Right cardiac atrium (tissue), 5 donors: Measurements from ENCODE around the gene FABP3. TPM values are rescaled to one million over a fixed set of nuclear protein-coding genes. Genes with fewer than 3 reads are reported as not detected.

Experiments
- ATAC-seq, 2 donors: fragments of 200-7000 bp; cut with Tn5 transposase; one replicate each; pipeline versions ENCODE4 v1.8.0 to v1.9.1; 2020; ENCODE audit warnings: moderate library complexity in 2 of 2, mild to moderate bottlenecking in 1 of 2
- DNase-seq, 3 donors: peaks; one replicate each; pipeline ENCODE4 v3.0.0-alpha.2; 2020
- H3K27ac ChIP-seq: one replicate; pipeline ENCODE4 v1.5.1; 2013; ENCODE audit warnings: mild to moderate bottlenecking, low read length, control low read depth, moderate library complexity
- H3K27me3 ChIP-seq: one replicate; pipeline ENCODE4 v1.6.1; 2013; ENCODE audit not compliant: control insufficient read depth, insufficient read depth
- H3K4me1 ChIP-seq: one replicate; pipeline ENCODE4 v1.6.1; 2013; ENCODE audit warnings: low read length; ENCODE audit not compliant: control insufficient read depth, insufficient read depth
- H3K4me3 ChIP-seq: one replicate; pipeline ENCODE4 v1.5.1; 2013; ENCODE audit warnings: low read length, control low read depth
- H3K9me3 ChIP-seq: one replicate; pipeline ENCODE4 v1.6.1; 2013; ENCODE audit warnings: low read length; ENCODE audit not compliant: control insufficient read depth
- WGBS: extraction: QIAGEN DNeasy Blood & Tissue Kit; methylation state at CpG from one replicate; pipeline ENCODE4 v1.1.7; 2013; 5-methylcytosine and 5-hydroxymethylcytosine counted together
- intact Hi-C, 4 donors: fragments of 100-400 bp; cut with DNase I; formaldehyde crosslinking; loops; one replicate each; pipeline versions ENCODE4 v1.11.0 to v1.14.0; 2022 to 2023
- polyA plus RNA-seq: library from polyadenylated mRNA; stranded (reverse); fragments of 200-250 nt; gene quantifications from one replicate; pipeline ENCODE4 v1.2.3, GENCODE V29; 2013
- total RNA-seq, 4 donors: library from RNA; stranded (reverse); fragmentation: NEBNext Ultra II Directional; extraction: Animal tissue kit (Norgen Biotek cat#: 25700); gene quantifications; one replicate each; pipeline ENCODE4 v1.2.1, GENCODE V29; 2021
- donor health status: healthy with polysubstance abuse.
- donor health status: DM: no; HTN: yes; CAD: no.
- donor health status: DM: no; HTN: no; CAD: no.
- donor health status: DM: no; HTN: yes; CAD: no; lungs with severe emphysema.
- donor health status: DM: yes; HTN: yes; CAD: no.

Gene FABP3
- total and polyA plus RNA-seq, 5 donors, result 2,322 to 6,193 (median 2,722) TPM

GRCh38 chr1:31382379-31382989 lies 9.6 kb upstream of the FABP3 start:
- H3K4me1 ChIP-seq, result peaks cover 12% of the 10 kb centered on the region
- peak overlapping the region; percentile 99 for H3K27ac ChIP-seq
- intact Hi-C loops, result no loop called here
- ATAC-seq, result peak; percentile 69 to 76
- peak; percentile 41 to 73 (median 71) for DNase-seq
- H3K27me3 ChIP-seq, result no peaks in the 10 kb centered on the region
- WGBS, result 65% methylated on average over 3 of the region's 3 CpGs
- no peak overlapping the region for H3K4me3 ChIP-seq
- no peaks in the 10 kb centered on the region for H3K9me3 ChIP-seq

- H3K27me3 ChIP-seq, result no peaks in the 10 kb centered on the region
- DNase-seq (peak; percentile 45 to 73 (median 66)), ATAC-seq (peak; percentile 80 to 84)
- peaks cover 12% of the 10 kb centered on the region for H3K4me1 ChIP-seq
- 63% methylated on average over 6 of the region's 6 CpGs for WGBS
- H3K9me3 ChIP-seq, result no peaks in the 10 kb centered on the region
- H3K4me3 ChIP-seq, result no peak overlapping the region
- peak overlapping the region; percentile 99 for H3K27ac ChIP-seq
- intact Hi-C loops, result no loop called here
Observed at GRCh38 chr1:31381394-31382294, 8.8 kb upstream of the FABP3 start.

DNA sequence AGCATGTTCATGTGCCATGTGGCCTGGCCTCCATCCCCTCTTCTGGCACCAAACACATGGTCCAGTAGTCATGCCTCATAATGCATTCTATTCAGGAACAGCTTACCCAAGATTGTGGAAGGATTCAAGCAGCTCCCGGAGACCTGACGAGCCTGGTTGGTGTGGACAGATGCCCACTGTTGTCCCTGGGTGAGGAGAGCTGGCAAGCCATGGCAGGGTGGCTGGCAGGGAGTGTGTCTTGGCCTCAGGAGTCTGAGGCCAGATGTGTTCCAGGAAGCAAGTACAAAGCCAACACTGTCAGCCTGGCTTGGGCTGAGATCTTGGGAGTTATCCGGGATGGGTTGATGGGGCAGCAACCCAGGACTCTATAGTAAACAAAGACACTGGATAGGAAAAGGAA lies 7.3 kb upstream of the FABP3 start:
- Histone ChIP-seq H3K9me3 (no peaks in the 10 kb centered on the region), H3K4me3 (no peak overlapping the region), H3K27ac (peak overlapping the region; percentile 25), H3K4me1 (peaks cover 12% of the 10 kb centered on the region), H3K27me3 (no peaks in the 10 kb centered on the region)
- ATAC-seq, result no peak
- DNase-seq, result no peak
- intact Hi-C loops, result no loop called here
- 59% methylated on average over 3 of the region's 3 CpGs for WGBS

DNA sequence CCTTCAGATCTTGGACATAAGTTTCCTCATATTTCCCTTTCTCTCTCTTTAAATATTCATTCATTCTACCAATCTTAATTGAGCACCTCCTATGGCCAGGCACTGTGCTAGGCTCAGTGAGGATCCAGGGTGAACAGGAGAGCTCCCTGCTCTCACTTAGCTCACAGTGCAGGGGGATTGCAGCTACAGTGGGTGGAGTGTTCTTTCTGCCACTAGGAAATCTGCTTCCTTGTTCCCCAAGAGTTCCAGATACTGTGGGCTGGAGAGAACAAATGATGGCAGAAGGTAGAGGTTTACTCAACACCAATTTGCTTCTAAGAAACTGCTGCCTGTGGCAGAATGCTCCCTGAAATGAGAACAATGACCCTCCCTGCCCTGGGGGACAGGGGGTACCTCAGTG lies 5.1 kb upstream of the FABP3 start:
- ATAC-seq, result no peak
- Histone ChIP-seq H3K27ac (no peak overlapping the region), H3K9me3 (no peaks in the 10 kb centered on the region), H3K4me1 (peaks cover 16% of the 10 kb centered on the region), H3K27me3 (no peaks in the 10 kb centered on the region), H3K4me3 (no peak overlapping the region)
- intact Hi-C loops, result no loop called here
- DNase-seq, result no peak

GRCh38 chr1:31377364-31377863 lies 4.5 kb upstream of the FABP3 start:
- H3K4me3 ChIP-seq, result no peak overlapping the region

GRCh38 chr1:31376375-31377134 lies 3.7 kb upstream of the FABP3 start:
- no peaks in the 10 kb centered on the region for H3K9me3 ChIP-seq
- H3K4me1 ChIP-seq, result peaks cover 13% of the 10 kb centered on the region

More at GRCh38 chr1:31377364-31377863, 4.5 kb upstream of the FABP3 start:
- 91% methylated on average over 3 of the region's 3 CpGs for WGBS
- no peak for ATAC-seq
- Histone ChIP-seq H3K27ac (no peak overlapping the region), H3K27me3 (no peaks in the 10 kb centered on the region), H3K4me1 (peaks cover 16% of the 10 kb centered on the region), H3K9me3 (no peaks in the 10 kb centered on the region)
- intact Hi-C loops, result no loop called here
- no peak for DNase-seq

DNA sequence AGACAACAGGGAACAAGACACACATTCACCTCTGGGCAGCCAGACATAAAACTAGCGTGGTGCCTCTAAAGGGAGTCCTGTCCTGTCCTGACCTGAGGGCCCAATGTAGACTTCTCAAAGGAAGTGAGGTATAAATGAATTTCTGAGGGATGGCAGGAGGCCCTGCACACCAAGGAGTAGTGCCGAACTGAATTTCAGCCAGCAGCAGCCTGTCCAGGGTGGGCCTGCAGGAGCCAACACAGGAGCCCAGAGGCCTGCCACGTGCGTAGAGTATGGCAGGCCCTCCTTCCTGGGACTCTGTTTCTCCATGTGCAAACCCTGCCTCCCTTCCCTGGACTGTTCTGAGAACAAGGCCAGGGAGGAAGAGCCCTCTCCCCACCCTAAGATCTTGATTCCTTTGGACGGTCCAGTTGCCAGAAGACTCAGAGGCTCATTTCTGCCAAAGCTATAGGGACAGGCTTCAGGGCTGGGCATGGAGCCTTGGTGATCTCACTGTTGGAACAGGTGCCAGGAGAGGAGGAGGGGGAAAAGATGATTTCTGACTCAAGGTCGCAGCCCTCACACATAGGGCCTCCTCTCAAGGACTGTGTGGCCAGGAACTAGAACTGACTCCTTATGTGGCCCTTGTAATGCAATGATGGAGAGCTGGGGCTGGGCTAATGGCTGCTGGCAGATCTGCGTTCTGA lies 1.8 kb upstream of the FABP3 start:
- ATAC-seq, result peak; percentile 10 to 21

More at GRCh38 chr1:31376375-31377134, 3.7 kb upstream of the FABP3 start:
- no peak overlapping the region for H3K4me3 ChIP-seq
- ATAC-seq (no peak), DNase-seq (peak in 1 of 3 donors; percentile 23)
- no peak overlapping the region for H3K27ac ChIP-seq
- intact Hi-C loops, result no loop called here
- H3K27me3 ChIP-seq, result no peaks in the 10 kb centered on the region
- 61% methylated on average over 8 of the region's 8 CpGs for WGBS

GRCh38 chr1:31373897-31374486 lies 1.1 kb upstream of the FABP3 start:
- 29% methylated on average over 11 of the region's 11 CpGs for WGBS

More for the DNA sequence above, 1.8 kb upstream of the FABP3 start:
- Histone ChIP-seq H3K27ac (peak overlapping the region; percentile 75), H3K27me3 (no peaks in the 10 kb centered on the region), H3K4me1 (peaks cover 10% of the 10 kb centered on the region), H3K4me3 (no peak overlapping the region), H3K9me3 (no peaks in the 10 kb centered on the region)
- intact Hi-C loops, result no loop called here
- WGBS, result 63% methylated on average over 7 of the region's 7 CpGs
- DNase-seq, result peak; percentile 51 to 76 (median 70)

DNA sequence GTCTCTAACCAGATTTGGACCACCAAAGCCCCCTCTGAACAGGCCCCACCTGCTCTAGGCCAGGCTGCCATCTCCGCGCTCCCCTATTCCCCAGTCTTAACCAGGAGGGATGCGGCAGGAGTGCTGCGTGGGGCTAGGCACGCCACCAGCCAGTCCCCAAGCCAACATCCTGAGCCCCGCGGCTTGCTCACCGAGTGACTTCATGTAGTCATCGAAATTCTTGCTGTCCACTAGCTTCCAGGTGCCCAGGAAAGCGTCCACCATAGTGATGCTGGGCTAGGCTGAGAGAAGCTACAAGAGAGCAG lies 173 bp downstream of the FABP3 start:
- H3K4me3 ChIP-seq, result peak overlapping the region; percentile 38
- peaks cover 10% of the 10 kb centered on the region for H3K4me1 ChIP-seq
- DNase-seq (no peak), ATAC-seq (no peak)
- no peaks in the 10 kb centered on the region for H3K9me3 ChIP-seq
- WGBS, result 30% methylated on average over 10 of the region's 10 CpGs
- peak overlapping the region; percentile 69 for H3K27ac ChIP-seq
- intact Hi-C loops, result no loop called here
- no peaks in the 10 kb centered on the region for H3K27me3 ChIP-seq

More at GRCh38 chr1:31373897-31374486, 1.1 kb upstream of the FABP3 start:
- intact Hi-C loops, result no loop called here
- H3K27ac ChIP-seq, result peak overlapping the region; percentile 75
- H3K4me3 ChIP-seq, result peak overlapping the region; percentile 38
- DNase-seq (no peak), ATAC-seq (no peak)
- H3K27me3 ChIP-seq, result no peaks in the 10 kb centered on the region
- H3K4me1 ChIP-seq, result peaks cover 10% of the 10 kb centered on the region
- H3K9me3 ChIP-seq, result no peaks in the 10 kb centered on the region

DNA sequence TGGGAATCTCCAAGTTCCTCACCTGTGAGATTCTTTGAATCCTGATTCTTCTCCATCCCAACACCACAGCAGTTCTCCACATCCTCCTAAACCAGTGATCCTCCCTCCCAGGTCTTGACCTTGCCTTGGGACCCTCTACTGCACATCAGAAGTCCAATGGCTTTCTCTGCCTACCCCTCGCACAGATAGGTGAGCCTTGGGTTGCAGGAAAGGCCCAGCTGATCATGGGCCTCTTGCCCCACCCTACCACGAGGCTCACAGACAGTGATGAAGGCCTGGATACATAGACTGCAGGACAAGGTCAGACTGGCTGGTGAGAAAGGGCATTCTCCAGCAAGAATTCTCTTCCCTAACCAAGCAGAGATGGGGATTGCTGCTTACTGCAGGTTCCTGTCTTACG lies 825 bp downstream of the FABP3 start:
- H3K4me1 ChIP-seq, result peaks cover 10% of the 10 kb centered on the region
- H3K27me3 ChIP-seq, result no peaks in the 10 kb centered on the region
- DNase-seq (no peak), ATAC-seq (no peak)
- H3K9me3 ChIP-seq, result no peaks in the 10 kb centered on the region
- WGBS, result 66% methylated on average over 3 of the region's 3 CpGs
- peak overlapping the region; percentile 69 for H3K27ac ChIP-seq
- intact Hi-C loops, result no loop called here
- H3K4me3 ChIP-seq, result peak overlapping the region; percentile 38
